HL-60 (cell line): Measurements from ENCODE around the gene HEXD.

ENCODE experiments used
- CTCF ChIP-seq: IDR thresholded peaks from one replicate; pipeline ENCODE4 v1.5.1; 2011; ENCODE audit warnings: low read length, control low read depth, inconsistent platforms; ENCODE audit not compliant: insufficient read depth
- GABPA ChIP-seq: IDR thresholded peaks from 2 replicates; pipeline ENCODE4 v1.6.1; 2012; ENCODE audit warnings: low read depth
- POLR2AphosphoS5 ChIP-seq: IDR thresholded peaks from 2 replicates; pipeline ENCODE4 v1.6.1; 2012; ENCODE audit warnings: low read depth
- REST ChIP-seq: IDR thresholded peaks from 2 replicates; pipeline ENCODE4 v1.6.1; 2012; ENCODE audit warnings: low read depth; ENCODE audit not compliant: insufficient replicate concordance

- TF ChIP-seq CTCF (no peak), POLR2AphosphoS5 (no peak), REST (no peak), GABPA (no peak)
Observed at GRCh38 chr17:82461827-82462524, 43.8 kb downstream of the HEXD start.
